Fibroblast of upper back skin (primary cell): Measurements from ENCODE around the gene SLIT3.
"Not testable (repeated sequence)": the region's sequence is repeated elsewhere in the genome, so short reads cannot be mapped to it uniquely, and the experiment has no call there.

Experiments used
- DNase-seq: peaks from one replicate; pipeline ENCODE4 v3.0.0-alpha.2; 2013

The SLIT3 gene

DNA sequence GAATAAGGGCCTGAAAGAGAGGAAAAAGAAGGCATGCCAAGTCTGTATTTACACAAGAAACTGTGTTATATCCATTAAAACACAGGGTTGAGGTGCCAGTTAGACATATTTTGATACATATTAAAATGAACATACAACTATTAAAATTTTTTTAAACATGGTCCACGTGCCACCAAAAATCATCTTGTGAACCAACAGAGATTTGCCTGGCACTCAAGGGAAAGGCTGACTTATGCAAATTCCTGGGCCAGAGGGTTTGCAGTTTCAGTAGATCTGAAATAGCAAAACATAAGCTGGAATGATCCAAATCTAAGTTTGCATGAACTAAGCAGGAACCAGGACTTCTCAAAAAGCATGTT is 168.7 kb downstream of the SLIT3 start:
- no peak for DNase-seq

DNA sequence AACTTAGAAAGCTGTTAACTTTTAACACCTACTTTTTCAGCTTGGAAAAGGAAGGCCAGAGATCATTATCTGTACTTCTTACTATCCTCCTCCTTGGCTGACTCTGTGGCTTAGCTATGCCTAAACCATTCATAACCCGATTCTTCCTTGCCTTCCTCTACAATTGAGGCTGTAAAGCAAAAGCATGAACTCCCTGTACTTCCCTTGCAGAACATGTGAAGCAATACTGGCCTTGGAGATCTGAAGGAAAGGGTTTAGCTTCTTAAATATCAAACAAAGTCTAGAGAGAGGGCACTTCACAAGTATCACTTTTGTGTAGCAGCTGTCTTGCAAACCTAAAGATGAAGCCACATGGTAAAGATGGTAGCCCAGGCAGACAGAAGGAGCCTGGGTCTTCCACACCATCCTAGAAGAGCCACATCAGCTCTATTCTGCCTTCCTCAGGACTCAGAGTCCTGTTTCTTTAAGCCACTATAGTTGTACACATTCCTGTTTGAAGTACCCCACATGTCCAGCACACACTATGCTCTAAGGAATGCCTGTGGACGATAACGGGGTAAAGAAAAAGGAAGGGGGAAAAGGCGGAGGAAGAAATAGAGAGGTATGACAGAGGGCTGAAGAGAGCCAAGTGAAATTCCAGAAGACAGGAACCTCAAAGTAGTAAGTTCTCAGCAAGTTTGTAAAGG is 169.2 kb downstream of the SLIT3 start:
- DNase-seq = no peak

DNA sequence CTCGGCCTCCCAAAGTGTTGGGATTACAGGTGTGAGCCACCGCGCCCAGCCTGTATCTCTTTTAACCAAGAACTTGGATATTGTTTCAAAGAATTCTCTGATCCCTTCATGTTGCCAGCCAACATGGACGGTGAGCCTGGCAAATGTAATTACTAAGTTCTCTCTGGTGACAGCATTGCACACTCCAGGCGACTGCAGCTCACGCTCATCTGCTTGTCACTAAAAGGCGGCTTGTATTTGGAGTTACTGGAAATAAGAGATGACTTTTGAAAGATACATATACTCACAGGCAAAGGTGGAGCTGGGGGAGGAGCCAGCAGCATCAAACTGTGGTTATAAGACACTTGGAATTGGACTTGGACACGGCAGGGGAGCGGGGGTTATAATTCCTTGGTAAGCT is 172.3 kb downstream of the SLIT3 start:
- no peak for DNase-seq

- no peak for DNase-seq
These were observed 173.5 kb downstream of the SLIT3 start for GRCh38 chr5:169127431-169127830.

- peak; percentile 18 for DNase-seq
These were observed 174.4 kb downstream of the SLIT3 start for GRCh38 chr5:169126481-169127021.

DNA sequence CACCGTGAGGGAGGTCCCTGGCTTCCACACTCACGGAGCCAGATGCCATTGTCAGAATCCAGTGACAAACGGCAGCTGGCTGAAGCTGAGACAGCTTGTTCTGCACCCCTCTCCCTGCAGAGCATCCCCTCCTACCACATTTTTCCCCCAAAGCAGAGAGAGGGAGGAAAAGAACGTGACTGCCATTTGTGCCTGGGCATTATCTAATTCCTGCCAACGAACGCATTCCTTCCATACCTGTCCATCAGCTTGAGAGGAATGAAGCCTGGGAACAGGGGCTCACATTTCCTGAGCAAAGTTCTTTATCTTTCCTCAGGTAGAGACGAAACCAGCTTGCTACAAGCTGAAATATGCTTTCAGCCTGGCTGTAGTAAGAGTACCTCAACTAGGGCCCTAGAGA is 175.4 kb downstream of the SLIT3 start:
- no peak for DNase-seq

GRCh38 chr5:169122951-169123350 is 178.0 kb downstream of the SLIT3 start:
- DNase-seq = no peak

DNA sequence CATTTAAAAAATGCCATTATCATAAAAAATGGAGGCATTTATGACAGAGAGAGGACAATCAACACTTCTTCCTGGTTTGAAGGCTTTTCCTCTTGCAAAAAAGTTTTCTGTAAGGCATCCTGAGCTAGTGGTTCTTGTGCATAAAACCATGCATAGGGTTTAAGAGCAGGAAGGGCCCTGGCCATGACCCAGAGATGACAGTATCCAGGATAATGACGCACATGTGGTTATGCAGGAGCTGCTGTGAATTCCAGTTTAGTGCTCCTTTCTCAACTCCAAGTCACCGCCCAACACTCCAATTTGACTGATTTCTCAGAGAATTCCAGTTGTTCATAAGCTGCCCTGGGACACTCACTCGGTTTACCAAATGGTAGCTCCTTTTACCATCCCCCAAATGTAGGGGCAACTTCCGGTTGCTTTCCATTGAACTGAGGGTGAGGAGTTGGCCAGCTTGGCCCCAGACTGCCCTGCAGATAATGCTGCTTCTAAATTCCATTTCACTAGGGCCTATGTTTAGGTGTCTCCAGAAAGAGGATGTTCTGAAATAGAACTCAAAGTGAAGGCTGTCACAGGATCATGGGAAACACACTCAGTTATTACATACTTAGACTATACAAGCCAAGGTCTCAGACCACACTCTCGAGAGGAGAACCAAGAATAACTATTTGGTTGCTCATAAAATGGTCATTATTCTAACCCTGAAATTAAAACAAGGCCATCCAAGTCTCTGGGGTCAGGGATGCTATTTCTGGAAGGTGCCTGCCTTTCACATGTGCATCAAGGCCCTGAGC is 179.1 kb downstream of the SLIT3 start:
- peak; percentile 63 for DNase-seq

GRCh38 chr5:169119288-169120048 is 181.5 kb downstream of the SLIT3 start:
- DNase-seq = no peak

- no peak for DNase-seq
These were observed 183.9 kb downstream of the SLIT3 start for GRCh38 chr5:169116961-169117461.

- peak; percentile 52 for DNase-seq
These were observed 185.3 kb downstream of the SLIT3 start for GRCh38 chr5:169115461-169116124.

DNA sequence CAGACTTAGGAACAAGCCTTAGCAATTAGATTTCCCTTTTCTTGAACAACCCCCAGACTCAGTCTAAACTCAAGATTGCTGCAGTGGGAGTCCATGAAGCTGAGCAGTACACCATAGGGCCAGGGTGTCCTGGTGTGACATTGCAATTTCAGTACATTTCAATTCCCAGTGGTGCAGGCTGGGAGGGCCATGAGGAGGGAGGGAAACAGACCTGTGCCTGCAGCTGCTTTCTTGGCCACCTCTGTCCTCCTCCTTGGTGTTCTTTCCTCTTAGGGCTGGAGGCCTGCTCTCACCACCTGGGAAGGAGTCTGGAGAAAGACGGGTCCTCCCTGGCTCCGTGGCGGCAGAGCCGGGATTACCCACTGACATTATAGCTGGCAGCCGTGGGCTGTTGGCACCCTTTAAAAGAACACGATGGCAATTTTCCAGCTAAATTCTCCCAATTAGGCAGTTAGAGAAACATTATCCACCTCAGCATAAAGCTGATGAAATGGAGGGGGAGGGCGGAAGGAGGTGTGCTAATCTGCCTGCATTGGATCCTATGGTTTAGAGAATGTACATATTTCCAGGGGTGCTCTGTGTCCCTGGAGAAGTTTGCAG is 186.4 kb downstream of the SLIT3 start:
- DNase-seq = no peak

DNA sequence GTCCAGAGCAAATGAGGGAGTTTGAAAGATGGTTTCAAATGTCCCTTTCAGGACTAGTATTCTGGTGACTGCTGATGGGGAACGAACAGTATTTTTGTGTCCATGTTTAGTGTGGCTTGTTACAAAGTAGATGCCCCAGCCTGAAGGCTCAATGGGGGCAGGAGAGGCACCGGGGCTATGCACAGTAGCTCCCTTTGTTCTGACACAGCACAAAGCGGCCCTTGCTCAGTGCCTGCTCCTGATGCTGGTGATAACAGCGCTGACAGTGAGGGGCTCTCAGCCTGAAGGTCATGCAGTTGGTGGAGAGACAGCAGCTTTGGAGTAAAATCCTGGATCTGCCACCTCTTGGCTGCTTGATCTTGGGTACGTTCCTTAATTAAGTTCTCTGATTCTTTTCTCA is 188.9 kb downstream of the SLIT3 start:
- DNase-seq = no peak

DNA sequence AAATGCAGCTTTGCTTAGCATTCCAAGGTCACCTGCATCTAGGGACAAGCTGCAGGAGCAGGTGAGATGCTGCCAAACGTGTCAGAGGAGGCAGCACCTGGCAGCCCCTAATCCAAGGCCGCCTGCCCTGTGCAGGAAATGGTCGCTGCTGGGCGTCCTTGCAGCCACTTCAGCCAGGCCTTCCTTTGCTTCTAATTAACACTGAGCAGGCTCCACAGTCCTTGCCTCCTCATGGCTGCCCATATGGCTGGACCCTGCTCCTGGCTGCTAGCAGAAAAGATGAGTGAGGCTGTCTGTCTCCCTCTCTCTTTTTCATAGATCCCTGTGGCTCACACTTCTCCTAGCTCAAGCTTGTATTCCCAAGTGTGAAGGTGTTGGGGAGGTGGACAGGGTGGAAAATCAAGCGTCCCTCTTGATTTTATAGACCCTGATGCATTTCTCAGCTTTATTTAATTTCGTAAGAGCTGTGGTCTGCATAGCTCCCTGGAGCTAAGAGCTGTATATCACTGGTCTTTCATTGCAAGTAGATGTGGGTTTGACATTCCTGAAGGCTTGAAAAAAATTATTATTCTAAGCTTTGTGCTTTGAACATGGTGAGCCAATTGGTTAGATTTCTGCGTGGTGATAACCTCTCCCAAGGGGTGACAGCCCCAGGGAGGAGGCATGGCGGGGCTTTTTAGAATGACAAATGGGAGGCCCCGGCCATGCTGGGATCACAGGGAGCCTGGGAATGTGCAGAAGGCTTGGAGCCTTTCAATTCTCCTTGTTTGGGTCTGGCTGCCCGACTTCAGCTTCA is 193.8 kb downstream of the SLIT3 start:
- peak; percentile 84 for DNase-seq

GRCh38 chr5:169105582-169105981 is 195.4 kb downstream of the SLIT3 start:
- DNase-seq = not testable (repeated sequence)

- DNase-seq = peak; percentile 86
These were observed 195.9 kb downstream of the SLIT3 start for GRCh38 chr5:169104937-169105494.

DNA sequence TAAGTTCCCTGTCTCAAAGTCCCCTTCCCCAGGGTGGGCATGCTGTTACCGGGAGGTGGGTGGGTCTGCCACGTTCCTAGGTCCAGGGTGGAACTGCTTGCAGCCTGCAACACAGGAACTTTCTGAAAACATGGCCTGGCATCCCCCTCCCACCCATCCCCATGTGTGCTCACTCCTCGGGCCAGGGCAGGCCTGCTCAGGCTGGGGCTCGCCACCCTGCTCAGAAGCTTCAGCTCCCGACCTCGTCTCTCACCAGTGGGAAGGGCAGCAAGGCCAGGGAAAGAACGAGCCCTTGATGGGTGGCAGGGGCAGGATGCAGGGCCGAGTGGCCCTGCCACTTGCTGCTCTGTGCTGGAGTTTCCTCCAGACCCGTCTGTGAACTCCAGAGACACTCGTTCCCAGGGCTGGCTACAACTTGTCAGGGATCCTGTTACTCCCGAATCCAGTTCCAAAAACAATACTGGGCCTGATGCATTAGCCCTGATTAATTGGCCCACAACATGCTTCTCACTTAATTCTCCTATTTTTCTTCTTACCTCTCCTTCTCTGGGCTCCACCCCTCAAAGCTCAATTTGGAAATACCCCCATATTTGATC is 197.3 kb downstream of the SLIT3 start:
- DNase-seq = no peak

DNA sequence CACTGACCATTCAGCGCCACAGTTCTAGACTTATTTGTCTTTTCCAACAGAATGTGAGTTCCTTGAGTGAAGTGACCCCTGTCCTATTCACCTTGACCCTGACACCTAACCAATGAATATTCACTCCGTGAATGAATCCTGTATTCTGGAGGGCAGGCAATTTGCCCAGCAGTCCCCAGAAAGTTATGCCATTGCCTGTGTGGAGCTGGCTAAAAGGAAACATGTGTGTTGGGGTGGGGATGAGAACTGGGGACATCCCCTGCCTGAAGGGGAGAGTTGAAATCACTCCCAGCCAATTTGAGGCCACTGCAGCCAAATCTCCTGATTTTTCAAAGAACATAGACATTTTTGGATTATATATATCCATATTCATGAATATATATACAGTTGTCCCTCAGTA is 199.0 kb downstream of the SLIT3 start:
- DNase-seq = no peak

- DNase-seq = peak; percentile 63
These were observed 200.2 kb downstream of the SLIT3 start for GRCh38 chr5:169100735-169101075.

GRCh38 chr5:169099801-169100734 is 200.9 kb downstream of the SLIT3 start:
- DNase-seq = no peak
